Sciatic nerve (tissue), 2 donors: Measurements from ENCODE around the gene GSG1L. TPM values are rescaled to one million over a fixed set of nuclear protein-coding genes. Genes with fewer than 3 reads are reported as not detected.
"Not testable (repeated sequence)": the region's sequence is repeated elsewhere in the genome, so short reads cannot be mapped to it uniquely, and the experiment has no call there.

Experiments used
- ATAC-seq: fragments of 200-7000 bp; cut with Tn5 transposase; one replicate; pipeline ENCODE4 v1.9.1; 2020; ENCODE audit warnings: mild to moderate bottlenecking, moderate library complexity
- DNase-seq: peaks from one replicate; pipeline ENCODE4 v3.0.0-alpha.2; 2020; ENCODE audit warnings: low spot score
- intact Hi-C: fragments of 100-400 bp; cut with DNase I; formaldehyde crosslinking; loops from one replicate; pipeline ENCODE4 v1.14.2; 2022
- total RNA-seq: library from RNA; stranded (reverse); fragmentation: NEBNext Ultra II Directional; extraction: Animal tissue kit (Norgen Biotek cat#: 25700); gene quantifications from one replicate; pipeline ENCODE4 v1.2.1, GENCODE V29; 2021
- donor health status: DM: no; HTN: no; CAD: no.
- donor health status: DM: no; HTN: no; CAD: no.

The GSG1L gene
- total RNA-seq, 1 donor from 2014 or later = 0.62 TPM

- ATAC-seq (no peak), DNase-seq (no peak)
- intact Hi-C loops = no loop called here
Measured at GRCh38 chr16:28000314-28001169, 63.0 kb downstream of the GSG1L start.

- no peak for DNase-seq
- intact Hi-C loops = no loop called here
- no peak for ATAC-seq
Measured at GRCh38 chr16:27999687-28000086, 63.8 kb downstream of the GSG1L start.

GRCh38 chr16:27995378-27995777 is 68.1 kb downstream of the GSG1L start:
- no peak for ATAC-seq
- DNase-seq = no peak
- intact Hi-C loops = no loop called here

GRCh38 chr16:27994686-27995085 is 68.8 kb downstream of the GSG1L start:
- intact Hi-C loops = no loop called here
- no peak for ATAC-seq
- DNase-seq = no peak

GRCh38 chr16:27993587-27993986 is 69.9 kb downstream of the GSG1L start:
- DNase-seq (peak; percentile 3), ATAC-seq (no peak)
- intact Hi-C loops = no loop called here

GRCh38 chr16:27991876-27992275 is 71.6 kb downstream of the GSG1L start:
- intact Hi-C loops = no loop called here
- ATAC-seq (no peak), DNase-seq (no peak)

GRCh38 chr16:27985981-27986380 is 77.5 kb downstream of the GSG1L start:
- intact Hi-C loops = no loop called here
- ATAC-seq (no peak), DNase-seq (no peak)

- ATAC-seq = no peak
- intact Hi-C loops = no loop called here
- no peak for DNase-seq
Measured at GRCh38 chr16:27984121-27984520, 79.4 kb downstream of the GSG1L start.

GRCh38 chr16:27983244-27983643 is 80.3 kb downstream of the GSG1L start:
- intact Hi-C loops = no loop called here
- DNase-seq (no peak), ATAC-seq (no peak)

GRCh38 chr16:27982184-27982583 is 81.3 kb downstream of the GSG1L start:
- intact Hi-C loops = no loop called here
- ATAC-seq (no peak), DNase-seq (peak; percentile 12)

GRCh38 chr16:27980919-27981700 is 82.4 kb downstream of the GSG1L start:
- DNase-seq (peak; percentile 36), ATAC-seq (no peak)
- intact Hi-C loops = no loop called here

- intact Hi-C loops = no loop called here
- DNase-seq (peak; percentile 25), ATAC-seq (no peak)
Measured at GRCh38 chr16:27980076-27980775, 83.3 kb downstream of the GSG1L start.

- DNase-seq, ATAC-seq, intact Hi-C loops: not testable (repeated sequence)
Measured at GRCh38 chr16:27979668-27980067, 83.8 kb downstream of the GSG1L start.

- ATAC-seq (no peak), DNase-seq (peak; percentile 6)
- intact Hi-C loops = no loop called here
Measured at GRCh38 chr16:27978876-27979275, 84.6 kb downstream of the GSG1L start.

GRCh38 chr16:27977966-27978365 is 85.5 kb downstream of the GSG1L start:
- peak; percentile 47 for DNase-seq
- no peak for ATAC-seq
- intact Hi-C loops = no loop called here

GRCh38 chr16:27976990-27977389 is 86.5 kb downstream of the GSG1L start:
- ATAC-seq (no peak), DNase-seq (peak; percentile 23)
- intact Hi-C loops = no loop called here

- intact Hi-C loops = no loop called here
- ATAC-seq = no peak
- DNase-seq = peak; percentile 21
Measured at GRCh38 chr16:27974896-27975540, 88.5 kb downstream of the GSG1L start.

GRCh38 chr16:27973678-27974077 is 89.8 kb downstream of the GSG1L start:
- intact Hi-C loops = no loop called here
- ATAC-seq (no peak), DNase-seq (peak; percentile 32)

GRCh38 chr16:27972500-27972899 is 91.0 kb downstream of the GSG1L start:
- intact Hi-C loops = no loop called here
- ATAC-seq (no peak), DNase-seq (peak; percentile 25)
